WTC11 (cell line): Measurements from ENCODE around the gene PDE11A. TPM values are rescaled to one million over a fixed set of nuclear protein-coding genes. Genes with fewer than 3 reads are reported as not detected.

Source experiments
- ATAC-seq: fragments of 200-7000 bp; cut with Tn5 transposase; 2 replicates; pipeline ENCODE4 v1.10.0; 2021; ENCODE audit warnings: mild to moderate bottlenecking, moderate library complexity
- CTCF ChIA-PET: fragments of 300-600 bp; sonication (Branson Sonifier 250); formaldehyde crosslinking; loops from one replicate; lab custom pipeline; 2021; ENCODE audit warnings: antibody characterized with exemption; lab: Charles Lee
- POLR2A ChIA-PET: fragments of 350-600 bp; sonication (Branson Sonifier 250); formaldehyde crosslinking; loops from one replicate; lab custom pipeline; 2021; ENCODE audit warnings: antibody characterized with exemption; lab: Charles Lee
- DNase-seq: peaks from one replicate; pipeline ENCODE4 v3.0.0; 2021; ENCODE audit warnings: low spot score
- H3K27ac Mint-ChIP-seq: 2 replicates; pipeline ENCODE4 v1.8.0; 2021; ENCODE audit warnings: mixed read lengths
- H3K27me3 Mint-ChIP-seq: 2 replicates; pipeline ENCODE4 v1.8.0; 2021; ENCODE audit warnings: low read depth, mild to moderate bottlenecking, moderate library complexity, mixed read lengths
- H3K36me3 Mint-ChIP-seq: 2 replicates; pipeline ENCODE4 v1.8.0; 2021; ENCODE audit warnings: mixed read lengths
- H3K4me1 Mint-ChIP-seq: 2 replicates; pipeline ENCODE4 v1.8.0; 2022; ENCODE audit warnings: mixed read lengths
- H3K4me3 Mint-ChIP-seq: 2 replicates; pipeline ENCODE4 v1.8.0; 2021; ENCODE audit warnings: mild to moderate bottlenecking, moderate library complexity, mixed read lengths
- H3K9me3 Mint-ChIP-seq: 2 replicates; pipeline ENCODE4 v1.8.0; 2021; ENCODE audit warnings: mixed read lengths
- CBFB ChIP-seq: sonication (generic); formaldehyde crosslinking; IDR thresholded peaks from 2 replicates; pipeline ENCODE4 v1.8.1; 2022; ENCODE audit warnings: mild to moderate bottlenecking, low read depth, missing genetic modification reagents
- HMGA2 ChIP-seq: fragments of 250-450 bp; sonication (Bioruptor Pico); IDR thresholded peaks from 2 replicates; pipeline ENCODE4 v1.4.0; 2021; ENCODE audit warnings: mild to moderate bottlenecking, moderate library complexity
- JAZF1 ChIP-seq: fragments of 250-450 bp; sonication (Bioruptor Pico); IDR thresholded peaks from 2 replicates; pipeline ENCODE4 v1.9.0; 2021; ENCODE audit warnings: moderate library complexity, mild to moderate bottlenecking, inconsistent platforms
- RORB ChIP-seq: fragments of 250-450 bp; sonication (Bioruptor Pico); IDR thresholded peaks from 2 replicates; pipeline ENCODE4 v1.9.0; 2021; ENCODE audit warnings: mild to moderate bottlenecking
- SMAD3 ChIP-seq: sonication (generic); formaldehyde crosslinking; IDR thresholded peaks from 2 replicates; pipeline ENCODE4 v1.8.0; 2022; ENCODE audit warnings: missing genetic modification reagents, mild to moderate bottlenecking, borderline replicate concordance
- TEAD4 ChIP-seq: sonication (generic); formaldehyde crosslinking; IDR thresholded peaks from 2 replicates; pipeline ENCODE4 v1.8.0; 2022; ENCODE audit warnings: mild to moderate bottlenecking, missing genetic modification reagents
- ZNF317 ChIP-seq: sonication (generic); formaldehyde crosslinking; IDR thresholded peaks from 2 replicates; pipeline ENCODE4 v1.8.1; 2023; ENCODE audit warnings: low read depth, mild to moderate bottlenecking, moderate library complexity, missing genetic modification reagents, borderline replicate concordance
- total RNA-seq: library from RNA; stranded (reverse); gene quantifications from 3 replicates; pipeline ENCODE4 v1.2.3, GENCODE V29; 2021
- TF ChIP-seq, protein P1 (sequence below): fragments of 250-450 bp; sonication (Bioruptor Pico); IDR thresholded peaks from 2 replicates; pipeline ENCODE4 v1.8.0; 2021; ENCODE audit warnings: mild to moderate bottlenecking
- TF ChIP-seq, protein P2 (sequence below): sonication (generic); formaldehyde crosslinking; IDR thresholded peaks from 2 replicates; pipeline ENCODE4 v1.8.0; 2023; ENCODE audit warnings: missing genetic modification reagents, mild to moderate bottlenecking, borderline replicate concordance
- TF ChIP-seq, protein P3 (sequence below): sonication (generic); formaldehyde crosslinking; IDR thresholded peaks from 2 replicates; pipeline ENCODE4 v1.8.1; 2023; ENCODE audit warnings: mild to moderate bottlenecking, missing genetic modification reagents, moderate library complexity
- TF ChIP-seq, protein P4 (sequence below): sonication (generic); formaldehyde crosslinking; IDR thresholded peaks from 2 replicates; pipeline ENCODE4 v1.8.1; 2023; ENCODE audit warnings: mild to moderate bottlenecking, moderate library complexity, missing genetic modification reagents
- TF ChIP-seq, protein P5 (sequence below): sonication (generic); formaldehyde crosslinking; IDR thresholded peaks from 2 replicates; pipeline ENCODE4 v1.8.1; 2022; ENCODE audit warnings: missing genetic modification reagents, borderline replicate concordance
- TF ChIP-seq, protein P6 (sequence below): fragments of 200-600 bp; IDR thresholded peaks from 2 replicates; pipeline ENCODE4 v1.8.0; 2022; ENCODE audit warnings: antibody characterized with exemption
- TF ChIP-seq, protein P7 (sequence below): sonication (generic); formaldehyde crosslinking; IDR thresholded peaks from 2 replicates; pipeline ENCODE4 v1.8.1; 2023; ENCODE audit warnings: mild to moderate bottlenecking, missing genetic modification reagents
- TF ChIP-seq, protein P8 (sequence below): sonication (generic); formaldehyde crosslinking; IDR thresholded peaks from 2 replicates; pipeline ENCODE4 v1.8.0; 2022; ENCODE audit warnings: missing genetic modification reagents

The PDE11A gene
- total RNA-seq, 1 experiment from 2014 or later = 0.13 TPM

DNA sequence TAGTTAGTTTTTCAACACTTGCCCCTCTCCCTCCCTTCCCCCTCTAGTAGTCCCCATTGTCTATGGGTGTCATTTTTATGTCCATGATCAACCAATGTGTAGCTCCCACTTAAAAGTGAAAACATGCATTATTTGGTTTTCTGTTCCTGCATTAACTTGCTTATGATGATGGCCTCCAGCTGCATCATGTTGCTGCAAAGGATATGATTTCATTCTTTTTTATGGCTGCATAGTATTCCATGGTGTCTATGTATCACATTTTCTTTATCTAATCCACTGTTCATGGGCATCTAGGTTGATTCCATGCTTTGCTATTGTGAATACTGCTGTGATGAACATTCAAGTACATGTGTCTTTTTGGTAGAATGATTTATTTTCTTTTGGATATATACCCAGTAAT, 70.5 kb downstream of the PDE11A start (continued):
- TF ChIP-seq, protein P1, sequence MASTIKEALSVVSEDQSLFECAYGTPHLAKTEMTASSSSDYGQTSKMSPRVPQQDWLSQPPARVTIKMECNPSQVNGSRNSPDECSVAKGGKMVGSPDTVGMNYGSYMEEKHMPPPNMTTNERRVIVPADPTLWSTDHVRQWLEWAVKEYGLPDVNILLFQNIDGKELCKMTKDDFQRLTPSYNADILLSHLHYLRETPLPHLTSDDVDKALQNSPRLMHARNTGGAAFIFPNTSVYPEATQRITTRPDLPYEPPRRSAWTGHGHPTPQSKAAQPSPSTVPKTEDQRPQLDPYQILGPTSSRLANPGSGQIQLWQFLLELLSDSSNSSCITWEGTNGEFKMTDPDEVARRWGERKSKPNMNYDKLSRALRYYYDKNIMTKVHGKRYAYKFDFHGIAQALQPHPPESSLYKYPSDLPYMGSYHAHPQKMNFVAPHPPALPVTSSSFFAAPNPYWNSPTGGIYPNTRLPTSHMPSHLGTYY = no peak
- TF ChIP-seq SMAD3 (CRISPR knock-in tag) = no peak
- TF ChIP-seq, protein P2, sequence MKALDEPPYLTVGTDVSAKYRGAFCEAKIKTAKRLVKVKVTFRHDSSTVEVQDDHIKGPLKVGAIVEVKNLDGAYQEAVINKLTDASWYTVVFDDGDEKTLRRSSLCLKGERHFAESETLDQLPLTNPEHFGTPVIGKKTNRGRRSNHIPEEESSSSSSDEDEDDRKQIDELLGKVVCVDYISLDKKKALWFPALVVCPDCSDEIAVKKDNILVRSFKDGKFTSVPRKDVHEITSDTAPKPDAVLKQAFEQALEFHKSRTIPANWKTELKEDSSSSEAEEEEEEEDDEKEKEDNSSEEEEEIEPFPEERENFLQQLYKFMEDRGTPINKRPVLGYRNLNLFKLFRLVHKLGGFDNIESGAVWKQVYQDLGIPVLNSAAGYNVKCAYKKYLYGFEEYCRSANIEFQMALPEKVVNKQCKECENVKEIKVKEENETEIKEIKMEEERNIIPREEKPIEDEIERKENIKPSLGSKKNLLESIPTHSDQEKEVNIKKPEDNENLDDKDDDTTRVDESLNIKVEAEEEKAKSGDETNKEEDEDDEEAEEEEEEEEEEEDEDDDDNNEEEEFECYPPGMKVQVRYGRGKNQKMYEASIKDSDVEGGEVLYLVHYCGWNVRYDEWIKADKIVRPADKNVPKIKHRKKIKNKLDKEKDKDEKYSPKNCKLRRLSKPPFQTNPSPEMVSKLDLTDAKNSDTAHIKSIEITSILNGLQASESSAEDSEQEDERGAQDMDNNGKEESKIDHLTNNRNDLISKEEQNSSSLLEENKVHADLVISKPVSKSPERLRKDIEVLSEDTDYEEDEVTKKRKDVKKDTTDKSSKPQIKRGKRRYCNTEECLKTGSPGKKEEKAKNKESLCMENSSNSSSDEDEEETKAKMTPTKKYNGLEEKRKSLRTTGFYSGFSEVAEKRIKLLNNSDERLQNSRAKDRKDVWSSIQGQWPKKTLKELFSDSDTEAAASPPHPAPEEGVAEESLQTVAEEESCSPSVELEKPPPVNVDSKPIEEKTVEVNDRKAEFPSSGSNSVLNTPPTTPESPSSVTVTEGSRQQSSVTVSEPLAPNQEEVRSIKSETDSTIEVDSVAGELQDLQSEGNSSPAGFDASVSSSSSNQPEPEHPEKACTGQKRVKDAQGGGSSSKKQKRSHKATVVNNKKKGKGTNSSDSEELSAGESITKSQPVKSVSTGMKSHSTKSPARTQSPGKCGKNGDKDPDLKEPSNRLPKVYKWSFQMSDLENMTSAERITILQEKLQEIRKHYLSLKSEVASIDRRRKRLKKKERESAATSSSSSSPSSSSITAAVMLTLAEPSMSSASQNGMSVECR (CRISPR knock-in tag) = no peak

DNA sequence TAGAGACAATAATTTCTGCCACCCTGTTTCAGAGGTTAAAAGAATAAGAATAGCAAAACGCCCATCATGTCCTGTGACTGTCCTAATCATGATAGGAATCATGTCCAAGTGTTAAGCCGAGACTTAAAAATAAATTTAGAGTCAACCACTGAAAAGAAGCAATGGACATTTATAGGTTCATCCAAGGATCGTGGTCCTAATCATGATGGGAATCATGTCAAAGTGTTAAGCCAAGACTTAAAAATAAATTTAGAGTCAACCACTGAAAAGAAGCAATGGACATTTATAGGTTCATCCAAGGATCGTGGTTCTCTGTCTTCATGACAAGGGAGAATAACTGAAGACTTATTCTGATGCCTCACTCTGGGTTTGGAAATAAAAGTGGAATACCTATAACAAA, 73.6 kb downstream of the PDE11A start:
- H3K27ac Mint-ChIP-seq = no peak overlapping the region
- ChIA-PET POLR2A (no interaction called here), CTCF (no interaction called here)
- H3K36me3 Mint-ChIP-seq = no peaks in the 10 kb centered on the region
- no peaks in the 10 kb centered on the region for H3K27me3 Mint-ChIP-seq
- ATAC-seq = no peak
- no peak for TF ChIP-seq CBFB (CRISPR knock-in tag)
- no peak for TF ChIP-seq RORB (CRISPR knock-in tag)
- TF ChIP-seq, protein P3, sequence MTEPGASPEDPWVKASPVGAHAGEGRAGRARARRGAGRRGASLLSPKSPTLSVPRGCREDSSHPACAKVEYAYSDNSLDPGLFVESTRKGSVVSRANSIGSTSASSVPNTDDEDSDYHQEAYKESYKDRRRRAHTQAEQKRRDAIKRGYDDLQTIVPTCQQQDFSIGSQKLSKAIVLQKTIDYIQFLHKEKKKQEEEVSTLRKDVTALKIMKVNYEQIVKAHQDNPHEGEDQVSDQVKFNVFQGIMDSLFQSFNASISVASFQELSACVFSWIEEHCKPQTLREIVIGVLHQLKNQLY (CRISPR knock-in tag) = no peak
- TF ChIP-seq, protein P4, sequence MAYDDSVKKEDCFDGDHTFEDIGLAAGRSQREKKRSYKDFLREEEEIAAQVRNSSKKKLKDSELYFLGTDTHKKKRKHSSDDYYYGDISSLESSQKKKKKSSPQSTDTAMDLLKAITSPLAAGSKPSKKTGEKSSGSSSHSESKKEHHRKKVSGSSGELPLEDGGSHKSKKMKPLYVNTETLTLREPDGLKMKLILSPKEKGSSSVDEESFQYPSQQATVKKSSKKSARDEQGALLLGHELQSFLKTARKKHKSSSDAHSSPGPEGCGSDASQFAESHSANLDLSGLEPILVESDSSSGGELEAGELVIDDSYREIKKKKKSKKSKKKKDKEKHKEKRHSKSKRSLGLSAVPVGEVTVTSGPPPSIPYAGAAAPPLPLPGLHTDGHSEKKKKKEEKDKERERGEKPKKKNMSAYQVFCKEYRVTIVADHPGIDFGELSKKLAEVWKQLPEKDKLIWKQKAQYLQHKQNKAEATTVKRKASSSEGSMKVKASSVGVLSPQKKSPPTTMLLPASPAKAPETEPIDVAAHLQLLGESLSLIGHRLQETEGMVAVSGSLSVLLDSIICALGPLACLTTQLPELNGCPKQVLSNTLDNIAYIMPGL (CRISPR knock-in tag) = no peak
- TF ChIP-seq HMGA2 (CRISPR knock-in tag) = no peak
- TF ChIP-seq, protein P5, sequence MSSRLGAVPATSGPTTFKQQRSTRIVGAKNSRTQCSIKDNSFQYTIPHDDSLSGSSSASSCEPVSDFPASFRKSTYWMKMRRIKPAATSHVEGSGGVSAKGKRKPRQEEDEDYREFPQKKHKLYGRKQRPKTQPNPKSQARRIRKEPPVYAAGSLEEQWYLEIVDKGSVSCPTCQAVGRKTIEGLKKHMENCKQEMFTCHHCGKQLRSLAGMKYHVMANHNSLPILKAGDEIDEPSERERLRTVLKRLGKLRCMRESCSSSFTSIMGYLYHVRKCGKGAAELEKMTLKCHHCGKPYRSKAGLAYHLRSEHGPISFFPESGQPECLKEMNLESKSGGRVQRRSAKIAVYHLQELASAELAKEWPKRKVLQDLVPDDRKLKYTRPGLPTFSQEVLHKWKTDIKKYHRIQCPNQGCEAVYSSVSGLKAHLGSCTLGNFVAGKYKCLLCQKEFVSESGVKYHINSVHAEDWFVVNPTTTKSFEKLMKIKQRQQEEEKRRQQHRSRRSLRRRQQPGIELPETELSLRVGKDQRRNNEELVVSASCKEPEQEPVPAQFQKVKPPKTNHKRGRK (CRISPR knock-in tag) = no peak
- TF ChIP-seq ZNF317 = no peak
- no peak for TF ChIP-seq JAZF1 (CRISPR knock-in tag)
- TF ChIP-seq, protein P1 = no peak
- no peak for TF ChIP-seq TEAD4 (CRISPR knock-in tag)
- TF ChIP-seq, protein P6, sequence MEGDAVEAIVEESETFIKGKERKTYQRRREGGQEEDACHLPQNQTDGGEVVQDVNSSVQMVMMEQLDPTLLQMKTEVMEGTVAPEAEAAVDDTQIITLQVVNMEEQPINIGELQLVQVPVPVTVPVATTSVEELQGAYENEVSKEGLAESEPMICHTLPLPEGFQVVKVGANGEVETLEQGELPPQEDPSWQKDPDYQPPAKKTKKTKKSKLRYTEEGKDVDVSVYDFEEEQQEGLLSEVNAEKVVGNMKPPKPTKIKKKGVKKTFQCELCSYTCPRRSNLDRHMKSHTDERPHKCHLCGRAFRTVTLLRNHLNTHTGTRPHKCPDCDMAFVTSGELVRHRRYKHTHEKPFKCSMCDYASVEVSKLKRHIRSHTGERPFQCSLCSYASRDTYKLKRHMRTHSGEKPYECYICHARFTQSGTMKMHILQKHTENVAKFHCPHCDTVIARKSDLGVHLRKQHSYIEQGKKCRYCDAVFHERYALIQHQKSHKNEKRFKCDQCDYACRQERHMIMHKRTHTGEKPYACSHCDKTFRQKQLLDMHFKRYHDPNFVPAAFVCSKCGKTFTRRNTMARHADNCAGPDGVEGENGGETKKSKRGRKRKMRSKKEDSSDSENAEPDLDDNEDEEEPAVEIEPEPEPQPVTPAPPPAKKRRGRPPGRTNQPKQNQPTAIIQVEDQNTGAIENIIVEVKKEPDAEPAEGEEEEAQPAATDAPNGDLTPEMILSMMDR = no peak
- TF ChIP-seq, protein P7, sequence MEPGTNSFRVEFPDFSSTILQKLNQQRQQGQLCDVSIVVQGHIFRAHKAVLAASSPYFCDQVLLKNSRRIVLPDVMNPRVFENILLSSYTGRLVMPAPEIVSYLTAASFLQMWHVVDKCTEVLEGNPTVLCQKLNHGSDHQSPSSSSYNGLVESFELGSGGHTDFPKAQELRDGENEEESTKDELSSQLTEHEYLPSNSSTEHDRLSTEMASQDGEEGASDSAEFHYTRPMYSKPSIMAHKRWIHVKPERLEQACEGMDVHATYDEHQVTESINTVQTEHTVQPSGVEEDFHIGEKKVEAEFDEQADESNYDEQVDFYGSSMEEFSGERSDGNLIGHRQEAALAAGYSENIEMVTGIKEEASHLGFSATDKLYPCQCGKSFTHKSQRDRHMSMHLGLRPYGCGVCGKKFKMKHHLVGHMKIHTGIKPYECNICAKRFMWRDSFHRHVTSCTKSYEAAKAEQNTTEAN (CRISPR knock-in tag) = no peak
- TF ChIP-seq, protein P8, sequence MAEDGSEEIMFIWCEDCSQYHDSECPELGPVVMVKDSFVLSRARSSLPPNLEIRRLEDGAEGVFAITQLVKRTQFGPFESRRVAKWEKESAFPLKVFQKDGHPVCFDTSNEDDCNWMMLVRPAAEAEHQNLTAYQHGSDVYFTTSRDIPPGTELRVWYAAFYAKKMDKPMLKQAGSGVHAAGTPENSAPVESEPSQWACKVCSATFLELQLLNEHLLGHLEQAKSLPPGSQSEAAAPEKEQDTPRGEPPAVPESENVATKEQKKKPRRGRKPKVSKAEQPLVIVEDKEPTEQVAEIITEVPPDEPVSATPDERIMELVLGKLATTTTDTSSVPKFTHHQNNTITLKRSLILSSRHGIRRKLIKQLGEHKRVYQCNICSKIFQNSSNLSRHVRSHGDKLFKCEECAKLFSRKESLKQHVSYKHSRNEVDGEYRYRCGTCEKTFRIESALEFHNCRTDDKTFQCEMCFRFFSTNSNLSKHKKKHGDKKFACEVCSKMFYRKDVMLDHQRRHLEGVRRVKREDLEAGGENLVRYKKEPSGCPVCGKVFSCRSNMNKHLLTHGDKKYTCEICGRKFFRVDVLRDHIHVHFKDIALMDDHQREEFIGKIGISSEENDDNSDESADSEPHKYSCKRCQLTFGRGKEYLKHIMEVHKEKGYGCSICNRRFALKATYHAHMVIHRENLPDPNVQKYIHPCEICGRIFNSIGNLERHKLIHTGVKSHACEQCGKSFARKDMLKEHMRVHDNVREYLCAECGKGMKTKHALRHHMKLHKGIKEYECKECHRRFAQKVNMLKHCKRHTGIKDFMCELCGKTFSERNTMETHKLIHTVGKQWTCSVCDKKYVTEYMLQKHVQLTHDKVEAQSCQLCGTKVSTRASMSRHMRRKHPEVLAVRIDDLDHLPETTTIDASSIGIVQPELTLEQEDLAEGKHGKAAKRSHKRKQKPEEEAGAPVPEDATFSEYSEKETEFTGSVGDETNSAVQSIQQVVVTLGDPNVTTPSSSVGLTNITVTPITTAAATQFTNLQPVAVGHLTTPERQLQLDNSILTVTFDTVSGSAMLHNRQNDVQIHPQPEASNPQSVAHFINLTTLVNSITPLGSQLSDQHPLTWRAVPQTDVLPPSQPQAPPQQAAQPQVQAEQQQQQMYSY (CRISPR knock-in tag) = no peak
- H3K4me3 Mint-ChIP-seq = no peak overlapping the region
- no peak for DNase-seq
- peaks cover 4% of the 10 kb centered on the region for H3K9me3 Mint-ChIP-seq
- peaks cover 12% of the 10 kb centered on the region for H3K4me1 Mint-ChIP-seq
